Stomach (tissue), 4 donors: ENCODE results near the gene ARHGAP26.

ENCODE experiments used
- EP300 ChIP-seq: sonication (generic); formaldehyde crosslinking; IDR thresholded peaks from one replicate; pipeline ENCODE4 v1.6.1; 2017; ENCODE audit warnings: antibody characterized with exemption
- POLR2A ChIP-seq, 4 donors: fragments of 450-650 bp; IDR thresholded peaks; one replicate each; pipeline ENCODE4 v1.6.1; 2016; ENCODE audit warnings: antibody characterized with exemption in 4 of 4, control low read depth in 2 of 4, mild to moderate bottlenecking in 1 of 4, moderate library complexity in 1 of 4
- POLR2AphosphoS5 ChIP-seq, 3 donors: sonication (generic); formaldehyde crosslinking; IDR thresholded peaks; one replicate each; pipeline ENCODE4 v1.6.1; 2016; ENCODE audit warnings: antibody characterized with exemption in 3 of 3
- TF ChIP-seq, protein P1 (sequence below), 7 experiments: fragments of 450-650 bp in 4 of 7; fragments of 200-600 bp in 3 of 7; sonication (generic) in 3 of 7; IDR thresholded peaks; one replicate each; pipeline ENCODE4 v1.5.1; 2016 to 2019; ENCODE audit warnings: antibody characterized with exemption in 7 of 7, control low read depth in 2 of 7, mild to moderate bottlenecking in 1 of 7

- TF ChIP-seq, protein P1, sequence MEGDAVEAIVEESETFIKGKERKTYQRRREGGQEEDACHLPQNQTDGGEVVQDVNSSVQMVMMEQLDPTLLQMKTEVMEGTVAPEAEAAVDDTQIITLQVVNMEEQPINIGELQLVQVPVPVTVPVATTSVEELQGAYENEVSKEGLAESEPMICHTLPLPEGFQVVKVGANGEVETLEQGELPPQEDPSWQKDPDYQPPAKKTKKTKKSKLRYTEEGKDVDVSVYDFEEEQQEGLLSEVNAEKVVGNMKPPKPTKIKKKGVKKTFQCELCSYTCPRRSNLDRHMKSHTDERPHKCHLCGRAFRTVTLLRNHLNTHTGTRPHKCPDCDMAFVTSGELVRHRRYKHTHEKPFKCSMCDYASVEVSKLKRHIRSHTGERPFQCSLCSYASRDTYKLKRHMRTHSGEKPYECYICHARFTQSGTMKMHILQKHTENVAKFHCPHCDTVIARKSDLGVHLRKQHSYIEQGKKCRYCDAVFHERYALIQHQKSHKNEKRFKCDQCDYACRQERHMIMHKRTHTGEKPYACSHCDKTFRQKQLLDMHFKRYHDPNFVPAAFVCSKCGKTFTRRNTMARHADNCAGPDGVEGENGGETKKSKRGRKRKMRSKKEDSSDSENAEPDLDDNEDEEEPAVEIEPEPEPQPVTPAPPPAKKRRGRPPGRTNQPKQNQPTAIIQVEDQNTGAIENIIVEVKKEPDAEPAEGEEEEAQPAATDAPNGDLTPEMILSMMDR (IDR thresholded peaks at IDR 0.05), result no peak
- TF ChIP-seq POLR2A (IDR thresholded peaks at IDR 0.05), result no peak
- TF ChIP-seq POLR2AphosphoS5 (IDR thresholded peaks at IDR 0.05), result no peak
- no peak for TF ChIP-seq EP300
Observed at GRCh38 chr5:142908659-142909058, 138.5 kb downstream of the ARHGAP26 start.
